SK-N-SH treated with all-trans-retinoic acid at 6 μM for 48 hours (cell line): Measurements from ENCODE around the gene RESP18.
A peak's percentile ranks its signal among the peaks of the same experiment; 100 is the strongest.

Source experiments
- ATAC-seq: fragments of 200-7000 bp; cut with Tn5 transposase; 3 replicates; pipeline ENCODE4 v1.9.1; 2020; ENCODE audit warnings: mild to moderate bottlenecking, moderate library complexity
- ARNTL ChIP-seq: fragments of 450-650 bp; formaldehyde crosslinking; IDR thresholded peaks from 2 replicates; pipeline ENCODE4 v1.5.0; 2020; ENCODE audit warnings: low read depth, mild to moderate bottlenecking, moderate library complexity, borderline replicate concordance
- BACH2 ChIP-seq: fragments of 250-450 bp; sonication (Bioruptor Pico); IDR thresholded peaks from 2 replicates; pipeline ENCODE4 v1.9.0; 2021; ENCODE audit warnings: mild to moderate bottlenecking, borderline replicate concordance
- CSDC2 ChIP-seq: fragments of 250-450 bp; sonication (Bioruptor Pico); IDR thresholded peaks from 2 replicates; pipeline ENCODE4 v1.5.0; 2020; ENCODE audit warnings: mild to moderate bottlenecking, moderate library complexity
- ESRRG ChIP-seq: fragments of 250-450 bp; sonication (Bioruptor Pico); IDR thresholded peaks from 2 replicates; pipeline ENCODE4 v1.6.1; 2021; ENCODE audit warnings: mild to moderate bottlenecking
- GLIS3 ChIP-seq: fragments of 250-450 bp; sonication (Bioruptor Pico); IDR thresholded peaks from 2 replicates; pipeline ENCODE4 v1.5.0; 2020; ENCODE audit warnings: mild to moderate bottlenecking, moderate library complexity
- ISL1 ChIP-seq: fragments of 250-450 bp; sonication (Bioruptor Pico); IDR thresholded peaks from 2 replicates; pipeline ENCODE4 v2.1.2; 2022; ENCODE audit warnings: mild to moderate bottlenecking, moderate library complexity
- OSR1 ChIP-seq: fragments of 250-450 bp; sonication (Bioruptor Pico); IDR thresholded peaks from 2 replicates; pipeline ENCODE4 v1.8.0; 2022; ENCODE audit warnings: moderate library complexity, mild to moderate bottlenecking, inconsistent platforms
- PPARA ChIP-seq: fragments of 250-450 bp; sonication (Bioruptor Pico); IDR thresholded peaks from 2 replicates; pipeline ENCODE4 v1.5.0; 2020; ENCODE audit warnings: mild to moderate bottlenecking, borderline replicate concordance
- RARB ChIP-seq: fragments of 250-450 bp; sonication (Bioruptor Pico); IDR thresholded peaks from 2 replicates; pipeline ENCODE4 v1.8.0; 2021; ENCODE audit warnings: mild to moderate bottlenecking, moderate library complexity
- SNAI2 ChIP-seq: fragments of 250-450 bp; sonication (Bioruptor Pico); IDR thresholded peaks from 2 replicates; pipeline ENCODE4 v1.5.0; 2020; ENCODE audit warnings: mild to moderate bottlenecking, moderate library complexity
- TCF4 ChIP-seq: fragments of 250-450 bp; sonication (Bioruptor Pico); IDR thresholded peaks from 2 replicates; pipeline ENCODE4 v1.8.0; 2021; ENCODE audit warnings: mild to moderate bottlenecking, moderate library complexity, borderline replicate concordance
- TOX ChIP-seq: fragments of 250-450 bp; sonication (Bioruptor Pico); IDR thresholded peaks from 2 replicates; pipeline ENCODE4 v1.8.0; 2021; ENCODE audit warnings: mild to moderate bottlenecking, moderate library complexity, borderline replicate concordance
- ZC3H10 ChIP-seq: fragments of 250-450 bp; sonication (Bioruptor Pico); IDR thresholded peaks from 2 replicates; pipeline ENCODE4 v1.5.1; 2021; ENCODE audit warnings: mild to moderate bottlenecking, moderate library complexity
- ZFP3 ChIP-seq: fragments of 250-450 bp; sonication (Bioruptor Pico); IDR thresholded peaks from 2 replicates; pipeline ENCODE4 v1.5.0; 2020; ENCODE audit warnings: mild to moderate bottlenecking, moderate library complexity
- ZFP30 ChIP-seq: fragments of 450-650 bp; formaldehyde crosslinking; IDR thresholded peaks from 2 replicates; pipeline ENCODE4 v1.5.0; 2022; ENCODE audit warnings: mild to moderate bottlenecking, moderate library complexity
- ZNF565 ChIP-seq: fragments of 450-650 bp; formaldehyde crosslinking; conservative IDR thresholded peaks from 2 replicates; pipeline ENCODE4 v1.5.0; 2020; ENCODE audit warnings: low read depth, mild to moderate bottlenecking, moderate library complexity
- ZNF70 ChIP-seq: fragments of 450-650 bp; formaldehyde crosslinking; IDR thresholded peaks from 2 replicates; pipeline ENCODE4 v1.5.0; 2020; ENCODE audit warnings: mild to moderate bottlenecking, moderate library complexity
- ZNF8 ChIP-seq: fragments of 450-650 bp; formaldehyde crosslinking; IDR thresholded peaks from 2 replicates; pipeline ENCODE4 v1.5.0; 2020; ENCODE audit warnings: mild to moderate bottlenecking, moderate library complexity
- TF ChIP-seq, protein P1 (sequence below): fragments of 250-450 bp; sonication (Bioruptor Pico); IDR thresholded peaks from 2 replicates; pipeline ENCODE4 v1.8.0; 2021; ENCODE audit warnings: low read depth, mild to moderate bottlenecking, moderate library complexity, borderline replicate concordance
- TF ChIP-seq, protein P2 (sequence below): fragments of 250-450 bp; sonication (Bioruptor Pico); IDR thresholded peaks from 2 replicates; pipeline ENCODE4 v1.5.1; 2021; ENCODE audit warnings: mild to moderate bottlenecking, moderate library complexity
- TF ChIP-seq, protein P3 (sequence below): fragments of 250-450 bp; sonication (Bioruptor Pico); IDR thresholded peaks from 2 replicates; pipeline ENCODE4 v1.8.0; 2020; ENCODE audit warnings: mild to moderate bottlenecking, moderate library complexity, borderline replicate concordance
- TF ChIP-seq, protein P4 (sequence below): fragments of 250-450 bp; sonication (Bioruptor Pico); IDR thresholded peaks from 2 replicates; pipeline ENCODE4 v1.5.0; 2020; ENCODE audit warnings: mild to moderate bottlenecking, moderate library complexity
- TF ChIP-seq, protein P5 (sequence below): fragments of 250-450 bp; sonication (Bioruptor Pico); IDR thresholded peaks from 2 replicates; pipeline ENCODE4 v1.5.1; 2020; ENCODE audit warnings: low read depth, mild to moderate bottlenecking, moderate library complexity

The RESP18 gene

DNA sequence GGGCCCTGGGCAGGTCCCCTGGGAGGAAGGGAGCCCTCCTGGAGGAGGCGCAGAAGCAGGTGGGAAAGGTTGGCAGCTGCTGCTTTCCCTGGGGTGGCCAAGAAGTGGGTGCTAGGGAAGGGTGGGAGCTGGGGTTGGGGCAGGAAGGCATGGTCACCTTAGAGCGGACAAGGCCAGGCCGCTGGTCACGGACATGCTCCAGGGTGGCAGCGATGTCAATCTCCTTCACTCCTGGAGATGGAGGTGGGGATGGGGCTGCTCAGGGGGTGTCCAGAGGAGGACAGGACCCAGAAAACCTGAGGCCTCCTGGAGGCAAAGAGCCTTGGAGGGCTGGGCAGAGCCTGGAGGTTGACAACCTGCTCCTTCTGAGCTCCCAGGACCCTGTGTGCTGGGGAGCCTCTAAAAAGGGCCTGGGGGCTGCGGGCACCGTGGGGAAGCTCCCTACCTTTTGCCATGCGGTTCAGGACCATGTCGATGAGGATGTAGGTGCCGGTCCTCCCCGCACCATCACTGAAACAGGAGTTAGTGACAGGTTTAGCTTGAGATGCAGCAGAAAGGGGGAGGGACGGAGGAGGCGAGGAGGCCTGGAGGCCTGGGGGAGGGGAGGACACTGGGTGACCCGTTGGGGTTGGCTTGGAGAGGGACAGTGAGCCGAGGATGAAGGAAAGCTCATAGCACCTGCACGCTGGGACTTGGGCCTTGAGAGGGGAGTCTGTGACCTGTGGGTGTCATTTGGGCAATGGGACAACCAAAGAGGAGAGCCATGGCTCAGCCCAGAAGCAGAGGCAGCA is 42.0 kb downstream of the RESP18 start:
- ATAC-seq: no peak
- TF ChIP-seq ZFP3 (CRISPR knock-in tag) (no peak), CSDC2 (CRISPR knock-in tag) (no peak), ISL1 (CRISPR knock-in tag) (no peak), ZNF8 (CRISPR knock-in tag) (no peak), ZNF70 (CRISPR knock-in tag) (no peak), SNAI2 (no peak), ZC3H10 (CRISPR knock-in tag) (no peak), RARB (CRISPR knock-in tag) (no peak), ARNTL (CRISPR knock-in tag) (no peak), OSR1 (CRISPR knock-in tag) (no peak), PPARA (no peak), GLIS3 (CRISPR knock-in tag) (no peak), ZNF565 (CRISPR knock-in tag) (no peak), TOX (no peak), ESRRG (CRISPR knock-in tag) (no peak), TCF4 (CRISPR knock-in tag) (no peak)
- TF ChIP-seq, protein P1, sequence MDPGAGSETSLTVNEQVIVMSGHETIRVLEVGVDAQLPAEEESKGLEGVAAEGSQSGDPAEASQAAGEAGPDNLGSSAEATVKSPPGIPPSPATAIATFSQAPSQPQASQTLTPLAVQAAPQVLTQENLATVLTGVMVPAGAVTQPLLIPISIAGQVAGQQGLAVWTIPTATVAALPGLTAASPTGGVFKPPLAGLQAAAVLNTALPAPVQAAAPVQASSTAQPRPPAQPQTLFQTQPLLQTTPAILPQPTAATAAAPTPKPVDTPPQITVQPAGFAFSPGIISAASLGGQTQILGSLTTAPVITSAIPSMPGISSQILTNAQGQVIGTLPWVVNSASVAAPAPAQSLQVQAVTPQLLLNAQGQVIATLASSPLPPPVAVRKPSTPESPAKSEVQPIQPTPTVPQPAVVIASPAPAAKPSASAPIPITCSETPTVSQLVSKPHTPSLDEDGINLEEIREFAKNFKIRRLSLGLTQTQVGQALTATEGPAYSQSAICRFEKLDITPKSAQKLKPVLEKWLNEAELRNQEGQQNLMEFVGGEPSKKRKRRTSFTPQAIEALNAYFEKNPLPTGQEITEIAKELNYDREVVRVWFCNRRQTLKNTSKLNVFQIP (CRISPR knock-in tag): no peak
- TF ChIP-seq, protein P2, sequence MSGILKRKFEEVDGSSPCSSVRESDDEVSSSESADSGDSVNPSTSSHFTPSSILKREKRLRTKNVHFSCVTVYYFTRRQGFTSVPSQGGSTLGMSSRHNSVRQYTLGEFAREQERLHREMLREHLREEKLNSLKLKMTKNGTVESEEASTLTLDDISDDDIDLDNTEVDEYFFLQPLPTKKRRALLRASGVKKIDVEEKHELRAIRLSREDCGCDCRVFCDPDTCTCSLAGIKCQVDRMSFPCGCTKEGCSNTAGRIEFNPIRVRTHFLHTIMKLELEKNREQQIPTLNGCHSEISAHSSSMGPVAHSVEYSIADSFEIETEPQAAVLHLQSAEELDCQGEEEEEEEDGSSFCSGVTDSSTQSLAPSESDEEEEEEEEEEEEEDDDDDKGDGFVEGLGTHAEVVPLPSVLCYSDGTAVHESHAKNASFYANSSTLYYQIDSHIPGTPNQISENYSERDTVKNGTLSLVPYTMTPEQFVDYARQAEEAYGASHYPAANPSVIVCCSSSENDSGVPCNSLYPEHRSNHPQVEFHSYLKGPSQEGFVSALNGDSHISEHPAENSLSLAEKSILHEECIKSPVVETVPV: no peak
- TF ChIP-seq, protein P3, sequence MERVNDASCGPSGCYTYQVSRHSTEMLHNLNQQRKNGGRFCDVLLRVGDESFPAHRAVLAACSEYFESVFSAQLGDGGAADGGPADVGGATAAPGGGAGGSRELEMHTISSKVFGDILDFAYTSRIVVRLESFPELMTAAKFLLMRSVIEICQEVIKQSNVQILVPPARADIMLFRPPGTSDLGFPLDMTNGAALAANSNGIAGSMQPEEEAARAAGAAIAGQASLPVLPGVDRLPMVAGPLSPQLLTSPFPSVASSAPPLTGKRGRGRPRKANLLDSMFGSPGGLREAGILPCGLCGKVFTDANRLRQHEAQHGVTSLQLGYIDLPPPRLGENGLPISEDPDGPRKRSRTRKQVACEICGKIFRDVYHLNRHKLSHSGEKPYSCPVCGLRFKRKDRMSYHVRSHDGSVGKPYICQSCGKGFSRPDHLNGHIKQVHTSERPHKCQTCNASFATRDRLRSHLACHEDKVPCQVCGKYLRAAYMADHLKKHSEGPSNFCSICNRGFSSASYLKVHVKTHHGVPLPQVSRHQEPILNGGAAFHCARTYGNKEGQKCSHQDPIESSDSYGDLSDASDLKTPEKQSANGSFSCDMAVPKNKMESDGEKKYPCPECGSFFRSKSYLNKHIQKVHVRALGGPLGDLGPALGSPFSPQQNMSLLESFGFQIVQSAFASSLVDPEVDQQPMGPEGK (CRISPR knock-in tag): no peak
- TF ChIP-seq, protein P4, sequence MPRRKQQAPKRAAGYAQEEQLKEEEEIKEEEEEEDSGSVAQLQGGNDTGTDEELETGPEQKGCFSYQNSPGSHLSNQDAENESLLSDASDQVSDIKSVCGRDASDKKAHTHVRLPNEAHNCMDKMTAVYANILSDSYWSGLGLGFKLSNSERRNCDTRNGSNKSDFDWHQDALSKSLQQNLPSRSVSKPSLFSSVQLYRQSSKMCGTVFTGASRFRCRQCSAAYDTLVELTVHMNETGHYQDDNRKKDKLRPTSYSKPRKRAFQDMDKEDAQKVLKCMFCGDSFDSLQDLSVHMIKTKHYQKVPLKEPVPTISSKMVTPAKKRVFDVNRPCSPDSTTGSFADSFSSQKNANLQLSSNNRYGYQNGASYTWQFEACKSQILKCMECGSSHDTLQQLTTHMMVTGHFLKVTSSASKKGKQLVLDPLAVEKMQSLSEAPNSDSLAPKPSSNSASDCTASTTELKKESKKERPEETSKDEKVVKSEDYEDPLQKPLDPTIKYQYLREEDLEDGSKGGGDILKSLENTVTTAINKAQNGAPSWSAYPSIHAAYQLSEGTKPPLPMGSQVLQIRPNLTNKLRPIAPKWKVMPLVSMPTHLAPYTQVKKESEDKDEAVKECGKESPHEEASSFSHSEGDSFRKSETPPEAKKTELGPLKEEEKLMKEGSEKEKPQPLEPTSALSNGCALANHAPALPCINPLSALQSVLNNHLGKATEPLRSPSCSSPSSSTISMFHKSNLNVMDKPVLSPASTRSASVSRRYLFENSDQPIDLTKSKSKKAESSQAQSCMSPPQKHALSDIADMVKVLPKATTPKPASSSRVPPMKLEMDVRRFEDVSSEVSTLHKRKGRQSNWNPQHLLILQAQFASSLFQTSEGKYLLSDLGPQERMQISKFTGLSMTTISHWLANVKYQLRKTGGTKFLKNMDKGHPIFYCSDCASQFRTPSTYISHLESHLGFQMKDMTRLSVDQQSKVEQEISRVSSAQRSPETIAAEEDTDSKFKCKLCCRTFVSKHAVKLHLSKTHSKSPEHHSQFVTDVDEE (CRISPR knock-in tag): no peak

DNA sequence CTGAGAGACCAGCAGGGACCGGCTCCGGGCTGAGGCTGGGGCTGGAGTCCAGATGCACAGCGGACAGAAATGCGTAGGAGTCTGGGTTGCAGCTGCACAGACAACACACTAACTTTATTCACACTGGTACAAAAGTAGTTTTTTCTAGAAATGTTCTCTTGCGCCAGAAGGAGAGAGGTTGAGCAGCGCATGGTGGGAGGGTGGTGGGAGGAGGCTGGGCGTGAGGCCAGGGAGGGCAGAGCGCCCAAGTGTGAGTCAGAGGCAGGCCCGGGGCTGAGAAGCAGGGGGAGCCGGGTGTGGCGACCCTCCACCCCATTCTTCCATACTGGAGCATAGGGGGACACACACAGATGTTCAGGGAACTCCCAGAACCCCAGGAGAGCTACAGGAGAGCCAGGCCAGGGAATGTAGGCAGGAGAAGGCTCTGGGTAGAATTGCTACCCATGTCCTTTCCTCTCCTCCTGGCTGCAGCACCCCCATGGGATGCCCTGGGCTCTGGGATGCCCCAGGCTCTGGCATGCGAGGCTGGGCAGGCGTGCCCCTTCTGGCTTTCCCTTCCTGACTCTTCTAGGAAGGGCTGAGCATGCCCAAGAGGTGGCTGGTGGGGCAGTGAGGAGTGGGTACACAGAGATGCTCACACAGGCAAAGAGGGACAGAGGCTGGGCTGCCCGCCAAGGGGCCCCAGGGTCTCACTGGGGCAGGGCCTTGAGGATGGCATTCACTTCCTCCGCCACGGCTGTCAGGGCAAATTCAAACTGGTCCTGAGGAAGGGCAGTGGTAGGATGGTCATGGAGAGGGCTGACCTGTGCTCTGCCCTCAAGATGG is 42.8 kb downstream of the RESP18 start:
- ATAC-seq: peak; percentile 79
- no peak for TF ChIP-seq PPARA
- TF ChIP-seq TOX: no peak
- TF ChIP-seq ZNF565 (CRISPR knock-in tag): no peak
- no peak for TF ChIP-seq CSDC2 (CRISPR knock-in tag)
- no peak; the same call in 1 of the 2 replicates for TF ChIP-seq ZFP3 (CRISPR knock-in tag)
- TF ChIP-seq ESRRG (CRISPR knock-in tag): no peak
- TF ChIP-seq, protein P3 (CRISPR knock-in tag): no peak
- TF ChIP-seq ZFP30 (CRISPR knock-in tag): no peak
- TF ChIP-seq ZNF8 (CRISPR knock-in tag): no peak
- TF ChIP-seq, protein P2: no peak
- no peak for TF ChIP-seq RARB (CRISPR knock-in tag)
- TF ChIP-seq, protein P5, sequence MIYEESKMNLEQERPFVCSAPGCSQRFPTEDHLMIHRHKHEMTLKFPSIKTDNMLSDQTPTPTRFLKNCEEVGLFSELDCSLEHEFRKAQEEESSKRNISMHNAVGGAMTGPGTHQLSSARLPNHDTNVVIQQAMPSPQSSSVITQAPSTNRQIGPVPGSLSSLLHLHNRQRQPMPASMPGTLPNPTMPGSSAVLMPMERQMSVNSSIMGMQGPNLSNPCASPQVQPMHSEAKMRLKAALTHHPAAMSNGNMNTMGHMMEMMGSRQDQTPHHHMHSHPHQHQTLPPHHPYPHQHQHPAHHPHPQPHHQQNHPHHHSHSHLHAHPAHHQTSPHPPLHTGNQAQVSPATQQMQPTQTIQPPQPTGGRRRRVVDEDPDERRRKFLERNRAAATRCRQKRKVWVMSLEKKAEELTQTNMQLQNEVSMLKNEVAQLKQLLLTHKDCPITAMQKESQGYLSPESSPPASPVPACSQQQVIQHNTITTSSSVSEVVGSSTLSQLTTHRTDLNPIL (CRISPR knock-in tag): no peak
- TF ChIP-seq ZC3H10 (CRISPR knock-in tag): no peak
- no peak for TF ChIP-seq BACH2
- no peak for TF ChIP-seq ISL1 (CRISPR knock-in tag)
- no peak for TF ChIP-seq OSR1 (CRISPR knock-in tag)
- no peak for TF ChIP-seq SNAI2
